Muscle of arm (tissue), 12 donors: ENCODE data around the gene MAEA. TPM values are rescaled to one million over a fixed set of nuclear protein-coding genes. Genes with fewer than 3 reads are reported as not detected.

Source experiments
- DNase-seq: peaks from one replicate; pipeline ENCODE4 v3.0.0-alpha.2; 2013
- polyA plus RNA-seq, 12 donors: library from polyadenylated mRNA; unstranded; fragments of 120-200 nt; gene quantifications; one replicate each; pipeline ENCODE4 v1.2.1, GENCODE V29; 2013; ENCODE audit not compliant: insufficient read length in 12 of 12

Gene MAEA
- polyA plus RNA-seq, 12 donors: 27.3 to 58.0 (median 35.1) TPM; not detected in 1

DNA sequence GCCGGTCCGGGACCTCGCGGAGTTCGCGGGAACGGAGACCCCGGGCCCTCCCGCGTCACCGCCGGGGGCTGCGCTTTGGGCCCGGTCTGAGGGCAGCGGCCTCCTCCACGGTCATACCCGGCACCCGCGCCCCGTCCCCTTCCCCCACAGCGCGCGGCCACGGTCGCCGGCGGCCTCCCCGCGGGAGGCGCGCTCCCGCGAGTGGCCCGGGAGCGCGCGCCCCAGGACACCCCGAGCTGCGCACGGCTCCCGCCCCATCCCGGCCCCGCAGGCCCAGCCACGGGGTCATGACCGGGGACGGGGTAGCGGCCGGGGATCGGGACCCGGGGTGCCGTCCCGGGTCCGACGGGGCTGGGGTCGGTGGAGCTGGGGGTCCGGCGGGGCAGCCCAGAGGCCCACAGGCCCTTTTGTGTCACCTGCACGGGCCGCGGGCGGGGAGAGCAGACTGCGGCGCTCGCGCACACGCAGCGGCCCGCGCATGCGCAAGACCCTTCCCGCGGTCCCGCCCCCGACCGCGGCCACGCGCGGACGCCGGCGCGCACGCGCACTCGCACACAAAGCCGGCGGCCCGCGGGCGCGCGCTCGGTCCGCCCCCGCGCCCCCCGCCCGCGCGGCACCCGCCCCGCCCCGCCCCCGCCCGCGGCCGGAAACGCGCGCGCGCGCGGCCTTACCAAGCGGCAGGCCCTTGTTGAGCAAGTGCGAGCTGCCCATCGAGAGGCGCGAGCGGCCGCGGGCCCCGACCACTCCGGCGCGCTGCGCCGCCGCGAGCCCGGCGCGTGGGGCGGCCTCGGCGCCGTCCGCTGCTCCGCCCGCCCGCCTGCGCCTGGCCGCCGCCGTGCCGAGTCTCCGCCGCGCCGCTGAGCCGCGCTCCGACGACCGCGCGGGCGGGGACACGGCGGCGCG, 41.2 kb upstream of the MAEA start, which contains the start of gene CTBP1:
CTBP1 (minus strand) TSS at position 886 of the 903 bp plus-strand sequence. CDS start 7,799 bp downstream, outside the sequence.
- DNase-seq: peak; percentile 83

DNA sequence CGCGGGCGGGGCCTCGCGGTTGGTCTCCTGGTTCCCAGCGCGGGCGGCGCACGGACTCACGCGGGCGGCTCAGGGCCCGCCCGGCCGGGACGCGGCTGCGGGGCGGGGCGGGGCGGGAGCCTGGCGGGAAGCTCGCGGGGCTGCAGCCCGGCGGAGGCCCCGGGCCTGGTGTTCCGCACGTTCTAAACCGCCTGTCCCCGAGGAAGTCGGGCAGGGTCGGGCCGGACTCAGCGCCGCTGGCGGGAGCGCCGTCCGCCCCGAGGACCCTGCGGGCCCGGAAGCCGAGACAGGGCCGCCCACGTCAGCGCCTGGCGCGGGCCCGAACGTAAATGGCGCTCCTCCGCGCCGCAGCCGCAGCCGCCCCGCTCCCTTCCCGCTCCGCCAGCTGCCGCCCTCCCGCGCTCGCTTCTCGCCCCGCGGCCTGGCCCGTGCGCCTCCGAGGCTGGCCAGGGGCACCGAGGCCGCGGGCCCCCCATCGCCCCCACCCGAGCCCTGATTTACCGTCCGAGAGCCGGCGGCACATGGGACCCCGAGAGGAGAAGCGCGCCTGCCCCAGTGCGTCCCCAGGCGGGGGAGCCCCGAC, 40.5 kb upstream of the MAEA start:
- DNase-seq: peak; percentile 85

DNA sequence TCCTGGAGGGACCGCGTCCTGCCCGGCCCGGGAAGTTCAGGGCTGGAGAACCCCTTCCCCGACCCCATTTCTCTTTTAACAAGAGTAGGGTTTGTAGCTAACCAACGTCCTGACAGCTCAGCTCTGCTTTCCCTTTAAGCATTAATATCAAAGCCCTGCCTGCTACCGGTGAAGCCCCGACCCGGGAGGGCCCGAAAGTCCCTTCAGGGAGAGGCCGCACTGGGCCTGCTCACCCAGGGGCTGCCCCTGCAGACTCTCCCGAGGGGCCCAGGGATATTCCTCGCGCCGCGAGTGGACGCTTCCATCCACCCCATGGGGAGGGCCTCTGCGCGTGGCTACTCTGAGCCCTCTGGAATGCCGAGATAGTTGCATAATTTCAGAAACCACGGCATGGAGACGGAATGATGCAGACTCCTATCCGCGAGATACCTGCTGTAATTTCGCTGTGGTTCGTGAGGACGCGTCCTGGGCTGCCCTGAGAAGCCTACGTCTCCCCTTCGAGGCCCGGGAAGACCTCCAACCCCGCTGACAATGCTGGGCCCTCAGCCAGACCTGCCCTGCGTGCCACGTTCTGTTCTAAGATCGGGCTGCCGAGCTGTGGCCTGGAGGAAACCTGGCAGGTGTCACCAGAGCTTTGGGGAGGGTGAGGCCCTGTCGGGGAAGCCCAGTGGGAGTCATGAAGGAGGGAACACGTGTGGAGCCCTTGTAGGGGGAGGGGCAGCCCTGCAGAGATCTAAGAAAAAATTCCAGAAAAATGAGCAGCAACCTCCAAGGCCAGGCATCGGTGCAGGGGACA, 39.8 kb upstream of the MAEA start:
- no peak for DNase-seq

DNA sequence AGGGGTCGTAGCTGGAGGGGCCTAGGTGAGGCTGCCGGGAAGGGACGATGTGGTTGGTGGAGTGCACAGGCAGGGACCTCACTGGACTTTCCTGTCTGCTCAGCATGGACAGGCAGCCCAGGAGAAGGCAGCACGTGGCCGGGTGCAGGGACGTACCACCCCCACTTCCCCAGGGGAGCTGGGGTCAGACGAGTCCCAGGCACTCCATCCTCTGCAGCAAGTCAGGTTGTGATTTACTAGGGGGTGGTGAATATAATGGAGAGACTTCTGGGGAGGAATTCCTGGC, 39.2 kb upstream of the MAEA start:
- no peak for DNase-seq

DNA sequence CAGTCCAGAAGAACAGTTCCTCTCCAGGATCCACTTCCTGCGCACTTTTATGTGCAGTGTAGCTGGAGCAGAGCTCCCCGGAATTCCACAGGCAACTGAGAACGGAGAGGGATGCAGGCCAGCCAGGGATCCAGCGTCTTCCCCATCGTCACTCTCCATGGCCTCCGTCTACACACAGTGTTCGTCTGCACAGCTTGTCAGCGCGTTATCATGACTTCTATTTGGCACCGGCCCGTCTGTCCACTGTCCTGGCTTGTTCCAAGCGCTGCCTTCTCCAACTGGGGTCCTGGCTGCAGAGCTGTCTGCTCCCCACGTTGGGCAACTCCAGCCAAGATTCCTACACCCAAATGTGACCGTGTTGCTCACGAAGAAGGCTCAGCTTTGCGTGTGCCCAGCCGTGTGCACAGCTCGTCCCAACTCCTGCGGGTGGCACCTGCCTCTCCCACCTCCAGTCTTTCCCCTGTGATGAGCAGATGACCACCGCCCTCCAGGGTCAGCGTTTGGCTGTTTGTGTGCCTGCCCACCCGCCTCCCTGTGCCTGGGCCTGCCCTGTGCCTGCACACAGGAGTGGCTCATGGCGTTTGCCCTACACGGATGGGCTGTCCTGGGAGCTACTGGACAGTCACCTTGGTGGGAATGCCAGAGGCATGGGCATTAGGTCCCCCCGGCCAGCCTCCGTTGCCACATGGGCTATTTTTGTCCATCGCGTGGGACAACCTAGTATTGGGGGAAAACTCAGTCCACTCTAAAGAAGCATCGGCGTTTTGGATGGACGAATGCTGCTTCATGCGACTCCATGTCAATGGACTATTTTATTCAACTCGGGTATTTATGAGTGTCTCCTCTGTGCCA, 38.5 kb upstream of the MAEA start:
- DNase-seq: no peak

DNA sequence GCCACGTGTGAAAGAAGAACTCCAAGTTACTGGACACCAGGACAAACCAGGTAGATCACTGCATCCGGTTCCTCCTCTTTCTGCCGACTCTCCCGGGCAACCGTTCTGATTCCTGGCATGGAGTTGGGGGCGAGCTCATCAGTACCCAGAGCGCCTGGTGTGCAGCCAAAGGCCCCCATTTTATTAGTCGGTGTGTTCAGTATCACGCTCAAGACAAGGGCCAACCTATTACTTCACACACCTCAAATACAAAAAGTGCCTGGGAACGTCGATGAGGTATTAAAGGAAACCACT, 38.0 kb upstream of the MAEA start:
- DNase-seq: no peak

DNA sequence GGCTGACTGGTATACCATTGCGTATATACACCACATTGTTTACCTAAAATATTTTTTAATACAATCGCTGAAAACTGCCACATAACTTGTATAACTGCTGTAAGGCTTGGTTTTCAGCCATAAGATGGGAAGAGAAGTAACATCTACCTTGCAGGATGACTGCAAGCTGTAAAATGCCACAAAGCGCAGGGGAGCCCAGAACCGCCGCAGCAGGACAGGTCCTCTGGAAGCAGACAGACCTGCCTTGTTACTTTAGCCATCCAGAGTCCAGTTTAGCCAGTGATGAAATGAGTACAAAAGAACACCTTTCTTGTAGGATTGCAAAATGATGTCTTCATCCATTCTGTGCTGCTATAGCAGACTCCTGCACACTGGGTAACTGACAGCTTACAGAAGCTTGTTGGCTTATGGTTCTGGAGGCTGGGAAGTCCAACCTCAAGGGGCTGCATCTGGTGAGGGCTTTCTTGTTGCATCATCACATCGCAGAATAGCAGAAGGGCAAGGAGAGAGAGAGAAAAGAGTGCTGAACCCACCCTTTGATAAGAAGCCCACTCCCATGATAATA, 36.7 kb upstream of the MAEA start:
- no peak for DNase-seq

DNA sequence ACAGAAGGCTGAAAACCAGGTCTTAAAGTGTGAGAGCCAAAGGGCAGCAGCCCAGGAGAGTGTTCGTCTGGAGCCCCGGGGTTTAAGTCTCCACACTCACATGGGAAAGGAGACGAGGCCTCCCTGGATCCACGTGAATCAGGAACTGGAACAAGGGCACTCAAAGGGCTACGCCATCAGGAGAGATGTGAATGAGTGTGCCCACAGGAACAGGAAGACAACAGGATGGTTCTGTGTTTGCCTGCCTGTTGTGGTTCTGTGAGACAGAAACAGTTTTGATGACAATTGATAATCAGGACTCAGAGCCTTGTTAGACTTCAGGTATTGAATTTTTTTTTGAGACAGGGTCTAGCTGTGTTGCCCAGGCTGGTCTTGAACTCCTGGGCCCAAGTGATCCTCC, 35.9 kb upstream of the MAEA start:
- no peak for DNase-seq

DNA sequence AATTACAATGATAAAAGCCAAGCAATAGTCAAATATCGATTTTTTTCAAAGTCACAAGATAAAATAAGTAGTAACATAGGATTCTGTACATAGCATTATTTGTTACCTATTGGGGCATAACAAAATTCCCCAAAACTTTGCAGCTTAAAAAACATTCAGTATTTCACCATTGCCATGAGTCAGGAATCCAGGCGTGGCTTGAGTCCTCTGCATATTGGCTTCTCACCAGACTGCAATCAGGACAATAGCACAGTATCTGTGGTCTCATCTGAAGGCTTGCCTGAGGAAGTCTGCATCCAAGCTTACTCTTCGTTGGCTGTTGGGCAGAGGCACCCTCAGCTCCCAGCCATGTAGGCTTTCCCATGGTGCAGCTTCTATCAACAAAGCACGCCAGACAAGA, 34.5 kb upstream of the MAEA start:
- no peak for DNase-seq

DNA sequence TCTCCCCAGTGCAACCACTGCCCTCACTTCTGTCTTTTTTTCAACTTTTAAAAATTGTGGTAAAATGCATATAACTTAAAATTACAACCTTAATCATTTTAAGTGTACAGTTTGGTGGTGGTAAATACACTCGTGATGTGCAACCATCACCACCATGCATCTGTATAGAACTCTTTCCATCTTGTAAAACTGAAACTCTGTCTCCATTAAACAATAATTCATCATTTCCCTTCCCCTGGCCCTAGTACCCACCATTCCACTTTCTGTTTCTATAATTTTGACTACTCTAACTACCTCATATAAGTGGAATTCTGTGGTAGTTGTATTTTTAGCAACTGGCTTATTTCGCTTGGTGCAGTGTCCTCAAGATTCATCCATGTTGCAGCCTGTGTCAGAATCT, 34.0 kb upstream of the MAEA start:
- DNase-seq: no peak

DNA sequence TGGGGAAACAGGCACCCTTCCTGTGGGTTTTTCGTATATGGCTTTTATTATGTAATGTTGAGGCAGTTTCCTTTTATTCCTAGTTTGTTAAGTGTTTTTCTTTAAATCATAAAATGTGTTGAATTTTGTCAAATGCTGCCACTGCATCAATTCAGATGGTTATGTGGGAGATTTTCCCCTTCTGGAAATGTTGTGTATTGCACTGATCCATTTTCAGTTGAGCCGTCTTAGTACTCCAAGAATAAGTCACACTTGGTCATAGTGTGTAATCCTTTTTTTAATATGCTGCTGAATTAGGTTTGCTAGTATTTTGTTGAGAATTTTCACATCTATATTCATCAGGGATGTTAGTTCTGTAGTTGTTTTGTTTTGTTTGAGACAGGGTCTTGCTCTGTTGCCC, 31.2 kb upstream of the MAEA start:
- DNase-seq: no peak

DNA sequence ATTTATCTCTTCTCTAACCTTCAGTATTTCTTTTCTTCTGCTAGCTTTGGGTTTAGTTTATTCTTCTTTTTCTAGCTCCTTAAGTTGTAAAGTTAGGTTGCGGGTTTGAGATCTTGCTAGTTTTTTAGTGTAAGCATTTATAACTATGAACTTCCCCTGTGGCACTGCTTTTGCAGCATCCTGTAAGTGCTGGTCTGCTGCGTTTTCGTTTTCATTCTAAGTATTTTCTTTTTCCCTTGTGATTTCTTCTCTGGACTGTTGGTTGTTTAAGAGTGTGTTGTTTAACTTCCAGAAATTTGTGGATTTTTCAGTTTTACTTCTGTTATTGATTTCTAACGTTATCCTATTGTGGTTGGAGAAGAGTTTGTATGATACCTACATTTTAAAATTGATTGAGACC, 29.7 kb upstream of the MAEA start:
- no peak for DNase-seq

DNA sequence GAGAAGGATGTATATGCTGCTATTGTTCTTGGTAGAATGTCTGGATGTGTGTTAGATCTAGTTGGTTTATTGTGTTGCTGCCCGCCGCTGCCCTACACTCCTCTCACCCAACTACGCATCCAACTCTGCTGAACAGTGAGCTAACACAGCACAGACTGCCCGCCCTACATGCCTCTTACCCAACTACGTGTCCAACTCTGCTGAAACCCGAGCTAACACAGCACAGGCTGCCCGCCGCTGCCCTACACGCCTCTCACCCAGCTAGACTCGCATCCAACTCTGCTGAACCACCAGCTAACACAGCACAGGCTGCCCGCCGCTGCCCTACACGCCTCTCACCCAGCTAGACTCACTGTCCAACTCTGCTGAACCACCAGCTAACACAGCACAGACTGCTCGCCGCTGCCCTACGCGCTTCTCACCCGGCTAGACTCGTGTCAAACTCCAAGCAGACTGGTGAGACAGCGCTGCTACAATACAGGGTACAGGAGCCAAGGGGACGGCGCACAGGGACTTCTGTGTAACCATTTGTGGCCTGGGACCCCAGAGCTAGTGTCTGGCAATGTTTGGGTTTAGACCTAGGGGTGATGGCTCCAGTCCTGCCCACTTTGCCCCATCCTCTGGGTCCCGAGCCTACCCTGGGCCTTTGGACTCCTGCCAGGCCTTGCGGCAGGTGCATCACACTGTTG, 29.1 kb upstream of the MAEA start:
- DNase-seq: no peak

DNA sequence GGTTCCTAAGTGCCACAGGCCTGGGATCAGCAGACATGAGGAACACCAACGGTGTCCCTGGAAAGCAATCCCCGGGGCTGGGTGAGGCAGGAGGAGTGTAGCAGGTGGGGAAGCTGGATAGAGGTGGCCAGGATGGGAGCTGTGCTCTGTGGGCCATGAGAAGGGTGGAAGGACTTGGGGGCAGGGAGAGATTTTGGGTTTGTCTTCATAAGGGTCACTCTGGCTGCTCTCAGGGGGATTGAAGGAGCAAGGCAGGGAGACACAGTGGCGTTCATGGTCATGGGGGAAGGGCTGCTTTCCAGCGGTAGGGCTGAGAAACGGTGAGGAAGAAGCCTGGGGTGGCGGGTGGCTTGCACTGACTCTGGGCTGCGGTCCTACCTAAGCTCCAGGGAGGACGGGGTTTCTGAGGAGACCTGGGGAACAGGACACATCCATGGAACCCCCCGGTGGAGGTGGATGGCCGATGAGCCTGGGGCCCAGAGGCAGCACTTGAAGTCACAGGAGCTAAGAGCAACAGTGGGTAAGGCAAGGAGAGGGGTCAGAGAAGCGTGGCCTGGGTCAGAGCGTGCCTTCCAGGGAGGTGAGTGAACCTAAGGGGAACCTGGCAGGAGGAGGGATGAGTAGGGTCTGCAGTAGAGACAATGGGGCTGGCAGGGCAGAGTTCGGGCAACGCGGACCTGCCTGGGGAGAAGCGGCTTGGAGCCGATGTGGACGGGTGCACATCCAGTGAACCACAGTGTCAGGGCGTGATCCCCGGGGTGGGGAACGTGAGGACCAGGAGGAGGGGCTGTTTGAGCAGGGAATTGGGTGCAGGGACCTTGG, 28.4 kb upstream of the MAEA start:
- no peak for DNase-seq

DNA sequence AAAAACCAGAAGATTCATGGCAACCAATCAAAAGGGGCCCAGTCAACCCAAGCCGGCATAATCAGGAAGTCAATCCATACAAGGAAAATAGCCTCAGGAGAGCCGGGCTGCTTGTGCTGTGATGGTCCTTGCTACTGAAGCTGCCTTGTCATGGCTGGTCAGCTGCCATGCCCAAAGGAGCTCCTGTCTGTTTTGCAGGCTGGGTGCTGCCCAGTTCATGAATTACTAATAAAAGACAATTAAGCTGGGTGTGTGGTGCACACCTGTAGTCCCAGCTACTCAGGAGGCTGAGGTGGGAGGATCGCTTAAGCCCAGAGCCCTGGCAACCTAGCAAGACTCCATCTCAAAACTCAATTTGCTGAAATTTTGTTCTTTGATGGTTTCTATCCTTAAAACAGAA, 24.7 kb upstream of the MAEA start:
- DNase-seq: no peak

DNA sequence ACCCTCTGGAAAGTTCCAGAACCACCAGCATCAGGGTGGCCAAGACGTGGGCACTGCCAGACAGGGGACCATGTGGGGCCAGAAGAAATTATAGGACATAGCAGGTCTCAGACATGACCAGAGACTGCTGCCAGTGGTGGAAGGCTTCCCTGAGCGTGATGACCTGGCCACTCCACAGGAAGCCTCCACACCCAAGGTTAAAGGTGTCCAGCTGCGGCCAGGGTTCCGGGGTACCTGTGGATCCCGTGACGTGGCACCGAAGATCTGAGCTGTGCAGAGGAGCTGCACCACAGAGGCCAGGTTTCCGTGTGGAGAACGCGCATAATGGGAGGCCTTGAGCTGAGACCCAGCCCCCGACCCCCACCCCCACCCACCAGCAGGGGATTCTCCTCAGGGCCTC, 24.3 kb upstream of the MAEA start:
- DNase-seq: no peak

DNA sequence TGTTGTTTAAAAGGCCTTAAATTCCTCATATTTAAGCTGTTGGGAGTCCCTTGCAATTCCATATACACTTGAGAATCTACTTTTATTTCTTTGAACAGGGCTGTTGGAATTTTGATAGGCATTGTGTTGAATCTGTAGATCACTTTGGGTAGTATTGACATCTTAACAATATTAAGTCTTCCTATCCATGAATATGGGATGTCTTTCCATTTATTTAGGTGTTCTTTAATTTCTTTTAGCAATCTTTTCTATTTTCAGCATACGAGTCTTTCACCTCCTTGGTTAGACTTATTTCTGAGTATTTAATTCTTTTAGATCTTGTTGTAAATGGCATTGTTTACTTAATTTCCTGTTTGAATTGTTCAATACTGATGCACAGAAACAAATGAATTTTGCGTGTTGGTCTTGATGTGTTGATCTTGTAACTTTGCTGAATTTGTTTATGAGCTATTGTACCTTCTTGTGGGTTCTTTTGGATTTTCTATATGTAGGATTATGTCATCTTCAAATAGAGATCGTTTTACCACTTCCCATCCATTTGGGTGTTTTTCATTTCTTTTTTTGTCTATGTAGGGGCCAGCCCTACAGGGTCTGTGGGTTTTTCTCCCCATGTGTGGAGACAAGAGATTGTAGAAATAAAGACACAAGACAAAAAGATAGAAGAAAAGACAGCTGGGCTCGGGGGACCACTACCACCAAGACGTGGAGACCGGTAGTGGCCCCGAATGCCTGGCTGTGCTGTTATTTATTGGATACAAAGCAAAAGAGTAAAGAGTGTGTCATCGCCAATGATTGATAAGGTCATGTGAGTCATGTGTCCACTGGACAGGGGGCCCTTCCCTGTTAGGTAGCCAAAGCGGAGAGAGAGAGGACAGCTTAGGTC, 22.6 kb upstream of the MAEA start:
- no peak for DNase-seq

DNA sequence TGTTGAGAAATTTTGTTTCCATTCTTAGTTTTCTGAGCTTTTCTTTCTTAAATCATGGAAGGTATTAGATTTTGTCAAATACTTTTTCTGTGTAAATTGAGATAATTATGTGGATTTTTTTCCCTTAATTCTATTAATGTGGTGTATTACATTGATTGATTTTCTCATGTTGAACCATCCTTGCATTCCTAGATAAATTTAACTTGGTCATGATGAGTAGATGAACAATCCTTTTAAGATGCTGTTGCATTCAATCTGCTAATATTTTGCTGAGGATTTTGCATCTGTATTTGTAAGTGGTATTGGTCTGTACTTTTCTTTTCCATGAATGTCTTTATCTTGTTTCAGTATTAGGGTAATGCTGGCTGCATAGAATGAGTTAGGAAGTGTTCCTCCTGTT, 20.5 kb upstream of the MAEA start:
- DNase-seq: no peak

DNA sequence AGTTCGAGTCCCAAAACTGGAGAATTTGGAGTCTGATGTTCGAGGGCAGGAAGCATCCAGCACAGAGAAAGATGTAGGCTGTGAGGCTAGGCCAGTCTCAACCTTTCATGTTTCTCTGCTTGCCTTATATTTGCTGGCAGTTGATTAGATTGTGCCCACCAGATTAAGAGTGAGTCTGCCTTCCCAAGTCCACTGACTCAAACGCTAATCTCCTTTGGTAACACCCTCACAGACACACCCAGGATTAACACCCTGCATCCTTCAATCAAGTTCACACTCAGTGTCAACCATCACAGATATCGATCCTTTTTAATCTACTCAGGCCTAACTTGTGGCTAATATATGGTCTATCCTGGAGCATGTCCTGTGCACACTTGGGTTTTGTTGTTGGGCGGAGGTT, 18.0 kb upstream of the MAEA start:
- no peak for DNase-seq
